Testis (tissue), 2 donors: ENCODE measurements around the gene CERK.

Experiments used
- CTCF ChIP-seq, 3 experiments: fragments of 450-650 bp in 2 of 3; fragments of 200-600 bp in 1 of 3; sonication (generic) in 1 of 3; IDR thresholded peaks; one replicate each; pipeline ENCODE4 v1.5.1; 2016 to 2019; ENCODE audit warnings: antibody characterized with exemption in 3 of 3, mild to moderate bottlenecking in 2 of 3, moderate library complexity in 1 of 3
- POLR2A ChIP-seq: fragments of 450-650 bp; IDR thresholded peaks from one replicate; pipeline ENCODE4 v1.6.1; 2017; ENCODE audit warnings: antibody characterized with exemption, mild to moderate bottlenecking, moderate library complexity

- TF ChIP-seq POLR2A (no peak), CTCF (IDR thresholded peaks at IDR 0.05) (no peak)
Observed at GRCh38 chr22:46655861-46656608, 82.0 kb downstream of the CERK start.
